Glutamatergic neuron (in vitro differentiated cells): Measurements from ENCODE around the gene NDUFA1. TPM values are rescaled to one million over a fixed set of nuclear protein-coding genes. Genes with fewer than 3 reads are reported as not detected.

Experiments
- DNase-seq: peaks from one replicate; pipeline ENCODE4 v3.0.0; 2022
- H3K27ac Mint-ChIP-seq: one replicate; pipeline ENCODE4 v1.8.0; 2020; ENCODE audit warnings: mild to moderate bottlenecking, mixed read lengths, inconsistent platforms; ENCODE audit not compliant: unreplicated experiment
- H3K27me3 Mint-ChIP-seq: one replicate; pipeline ENCODE4 v1.8.0; 2020; ENCODE audit warnings: mild to moderate bottlenecking, moderate library complexity, mixed read lengths, inconsistent platforms; ENCODE audit not compliant: unreplicated experiment
- H3K36me3 Mint-ChIP-seq: one replicate; pipeline ENCODE4 v1.8.0; 2020; ENCODE audit warnings: mild to moderate bottlenecking, mixed read lengths, inconsistent platforms; ENCODE audit not compliant: unreplicated experiment
- H3K4me1 Mint-ChIP-seq: one replicate; pipeline ENCODE4 v1.8.0; 2020; ENCODE audit warnings: mild to moderate bottlenecking, low read depth, mixed read lengths, inconsistent platforms; ENCODE audit not compliant: unreplicated experiment
- H3K4me3 Mint-ChIP-seq: one replicate; pipeline ENCODE4 v1.8.0; 2020; ENCODE audit warnings: mild to moderate bottlenecking, mixed read lengths, inconsistent platforms; ENCODE audit not compliant: unreplicated experiment
- H3K9me3 Mint-ChIP-seq: one replicate; pipeline ENCODE4 v1.8.0; 2020; ENCODE audit warnings: mild to moderate bottlenecking, moderate library complexity, mixed read lengths, inconsistent platforms; ENCODE audit not compliant: unreplicated experiment
- CTCF ChIP-seq: fragments of 200-600 bp; sonication (generic); IDR thresholded peaks from one replicate; pipeline ENCODE4 v1.5.0; 2021; ENCODE audit not compliant: partially characterized antibody, unreplicated experiment
- total RNA-seq: library from RNA; stranded (reverse); fragmentation: NEBNext Ultra II Directional; extraction: Animal tissue kit (Norgen Biotek cat#: 25700); gene quantifications from one replicate; pipeline ENCODE4 v1.2.1, GENCODE V29; 2021; ENCODE audit not compliant: unreplicated experiment

Gene NDUFA1
- total RNA-seq, 1 donor from 2014 or later, result 61.6 TPM

GRCh38 chrX:119852382-119853353 lies 19.0 kb upstream of the NDUFA1 start, which contains the start of gene UPF3B:
Gene UPF3B, minus strand, starts transcription at chrX:119852963. Its CDS starts 35 bp downstream, at chrX:119852928.
- Mint-ChIP-seq H3K36me3 (no peaks in the 10 kb centered on the region), H3K9me3 (peaks cover 1% of the 10 kb centered on the region), H3K27ac (peak within 1 kb of the TSS; percentile 90), H3K4me3 (peak within 1 kb of the TSS; percentile 99), H3K27me3 (peaks cover 4% of the 10 kb centered on the region), H3K4me1 (peaks cover 2% of the 10 kb centered on the region)
- DNase-seq, result peak; percentile 92
- no peak for TF ChIP-seq CTCF

GRCh38 chrX:119853444-119853843 lies 18.2 kb upstream of the NDUFA1 start:
- peak overlapping the region; percentile 99 for H3K4me3 Mint-ChIP-seq
- no peak for TF ChIP-seq CTCF
- H3K36me3 Mint-ChIP-seq, result no peaks in the 10 kb centered on the region
- H3K9me3 Mint-ChIP-seq, result peaks cover 1% of the 10 kb centered on the region
- H3K27ac Mint-ChIP-seq, result peak overlapping the region; percentile 90
- H3K4me1 Mint-ChIP-seq, result peaks cover 2% of the 10 kb centered on the region
- no peak for DNase-seq
- H3K27me3 Mint-ChIP-seq, result peaks cover 4% of the 10 kb centered on the region

- no peak for TF ChIP-seq CTCF
- H3K27me3 Mint-ChIP-seq, result peaks cover 5% of the 10 kb centered on the region
- peak; percentile 23 for DNase-seq
- no peaks in the 10 kb centered on the region for H3K36me3 Mint-ChIP-seq
- H3K27ac Mint-ChIP-seq, result peak overlapping the region; percentile 99
- H3K4me1 Mint-ChIP-seq, result peaks cover 3% of the 10 kb centered on the region
- H3K9me3 Mint-ChIP-seq, result peaks cover 9% of the 10 kb centered on the region
- peak overlapping the region; percentile 99 for H3K4me3 Mint-ChIP-seq
These were observed 953 bp upstream of the NDUFA1 start for GRCh38 chrX:119870626-119871131.

GRCh38 chrX:119871245-119871598 lies 410 bp upstream of the NDUFA1 start:
- Mint-ChIP-seq H3K4me1 (peaks cover 3% of the 10 kb centered on the region), H3K4me3 (peak overlapping the region; percentile 99), H3K27me3 (peaks cover 5% of the 10 kb centered on the region), H3K27ac (peak overlapping the region; percentile 99), H3K9me3 (peaks cover 9% of the 10 kb centered on the region), H3K36me3 (no peaks in the 10 kb centered on the region)
- peak; percentile 22 for DNase-seq
- TF ChIP-seq CTCF, result no peak

GRCh38 chrX:119878740-119879139 lies 7.1 kb downstream of the NDUFA1 start:
- Mint-ChIP-seq H3K27ac (no peak overlapping the region), H3K36me3 (no peaks in the 10 kb centered on the region), H3K4me3 (no peak overlapping the region), H3K4me1 (no peaks in the 10 kb centered on the region), H3K27me3 (no peaks in the 10 kb centered on the region), H3K9me3 (peaks cover 3% of the 10 kb centered on the region)
- DNase-seq, result no peak
- TF ChIP-seq CTCF, result no peak
